OCI-LY3 (cell line): ENCODE data around the gene CAMTA1.

Experiments
- EZH2phosphoT487 ChIP-seq: fragments of 200-600 bp; shearing (Covaris generic); IDR thresholded peaks from 2 replicates; pipeline ENCODE4 v1.6.1; 2018; ENCODE audit warnings: antibody characterized with exemption, mixed run types, low read depth
- TF ChIP-seq, protein P1 (sequence below): fragments of 200-600, 300-600 bp; sonication (generic); IDR thresholded peaks from 2 replicates; pipeline ENCODE4 v1.5.1; 2014; ENCODE audit warnings: antibody characterized with exemption, low read length, low read depth

DNA sequence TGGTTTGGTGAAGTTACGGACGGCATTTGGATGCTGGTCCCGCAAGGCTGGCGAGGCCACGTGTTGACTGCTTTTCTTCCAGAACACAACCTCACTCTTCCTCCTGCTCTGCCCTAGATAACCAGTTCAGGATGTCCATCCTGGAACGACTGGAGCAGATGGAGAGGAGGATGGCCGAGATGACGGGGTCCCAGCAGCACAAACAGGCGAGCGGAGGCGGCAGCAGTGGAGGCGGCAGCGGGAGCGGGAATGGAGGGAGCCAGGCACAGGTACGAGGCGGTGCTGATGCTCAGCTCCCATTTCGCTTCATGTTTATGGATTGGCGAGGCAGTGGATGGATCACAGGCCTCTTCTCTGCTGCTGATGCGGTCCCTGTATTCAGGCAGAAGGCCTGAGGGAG lies 947.1 kb downstream of the CAMTA1 start:
- TF ChIP-seq, protein P1, sequence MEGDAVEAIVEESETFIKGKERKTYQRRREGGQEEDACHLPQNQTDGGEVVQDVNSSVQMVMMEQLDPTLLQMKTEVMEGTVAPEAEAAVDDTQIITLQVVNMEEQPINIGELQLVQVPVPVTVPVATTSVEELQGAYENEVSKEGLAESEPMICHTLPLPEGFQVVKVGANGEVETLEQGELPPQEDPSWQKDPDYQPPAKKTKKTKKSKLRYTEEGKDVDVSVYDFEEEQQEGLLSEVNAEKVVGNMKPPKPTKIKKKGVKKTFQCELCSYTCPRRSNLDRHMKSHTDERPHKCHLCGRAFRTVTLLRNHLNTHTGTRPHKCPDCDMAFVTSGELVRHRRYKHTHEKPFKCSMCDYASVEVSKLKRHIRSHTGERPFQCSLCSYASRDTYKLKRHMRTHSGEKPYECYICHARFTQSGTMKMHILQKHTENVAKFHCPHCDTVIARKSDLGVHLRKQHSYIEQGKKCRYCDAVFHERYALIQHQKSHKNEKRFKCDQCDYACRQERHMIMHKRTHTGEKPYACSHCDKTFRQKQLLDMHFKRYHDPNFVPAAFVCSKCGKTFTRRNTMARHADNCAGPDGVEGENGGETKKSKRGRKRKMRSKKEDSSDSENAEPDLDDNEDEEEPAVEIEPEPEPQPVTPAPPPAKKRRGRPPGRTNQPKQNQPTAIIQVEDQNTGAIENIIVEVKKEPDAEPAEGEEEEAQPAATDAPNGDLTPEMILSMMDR, result no peak
- no peak for TF ChIP-seq EZH2phosphoT487
